A549 treated with CORT108297 at 1 μM for 4 hours (cell line): ENCODE data around the gene PPP1R17. TPM values are rescaled to one million over a fixed set of nuclear protein-coding genes. Genes with fewer than 3 reads are reported as not detected.

ENCODE experiments used
- total RNA-seq: library from RNA; stranded (reverse); fragments of 200-300 nt; extraction: Qiagen RNA extraction; gene quantifications from 5 replicates; pipeline ENCODE4 v1.2.3, GENCODE V29; 2022

Gene PPP1R17
- total RNA-seq, result not detected in 5 replicates

GRCh38 chr7:31687024-31687748, at the start of gene PPP1R17:
PPP1R17 (plus strand) TSS chr7:31687215; CDS start chr7:31692442, 5,227 bp downstream.

Other genes with a start within 250 kb of the PPP1R17 start
- not detected in 5 replicates for gene ITPRID1, start 173.1 kb upstream of the PPP1R17 start, total RNA-seq